GM12801 (cell line): ENCODE data around the gene S100A7A.

Experiments
- TF ChIP-seq, protein P1 (sequence below): IDR thresholded peaks from one replicate; pipeline ENCODE4 v1.5.1; 2011; ENCODE audit warnings: control low read depth; ENCODE audit not compliant: insufficient read length; ENCODE audit errors: extremely low read depth

S100A7A gene

DNA sequence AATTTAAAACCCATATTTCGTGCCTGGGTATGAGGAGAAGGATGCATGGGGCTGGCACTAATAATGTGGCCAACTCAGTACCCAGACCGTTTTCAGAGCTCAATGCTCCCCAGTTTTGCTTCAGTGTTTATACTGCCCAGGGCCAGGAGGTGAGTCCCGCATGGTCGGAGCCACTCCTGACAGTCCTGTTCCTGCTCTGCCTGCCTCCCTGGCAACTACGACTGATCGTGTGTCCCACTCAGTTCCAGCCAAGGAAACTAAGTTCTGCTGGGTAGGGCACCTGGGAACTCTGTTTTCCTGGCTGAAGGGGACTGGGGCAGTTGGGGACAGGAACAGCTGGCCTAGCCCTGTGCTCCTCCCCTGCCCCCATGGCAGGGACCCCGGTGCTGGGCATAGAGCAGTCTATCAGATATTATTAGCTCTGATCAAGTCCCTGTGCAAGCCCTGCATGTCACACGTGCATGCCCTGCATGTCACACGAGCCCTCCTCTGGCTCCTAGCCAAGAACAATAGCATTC, 25.0 kb downstream of the S100A7A start:
- TF ChIP-seq, protein P1, sequence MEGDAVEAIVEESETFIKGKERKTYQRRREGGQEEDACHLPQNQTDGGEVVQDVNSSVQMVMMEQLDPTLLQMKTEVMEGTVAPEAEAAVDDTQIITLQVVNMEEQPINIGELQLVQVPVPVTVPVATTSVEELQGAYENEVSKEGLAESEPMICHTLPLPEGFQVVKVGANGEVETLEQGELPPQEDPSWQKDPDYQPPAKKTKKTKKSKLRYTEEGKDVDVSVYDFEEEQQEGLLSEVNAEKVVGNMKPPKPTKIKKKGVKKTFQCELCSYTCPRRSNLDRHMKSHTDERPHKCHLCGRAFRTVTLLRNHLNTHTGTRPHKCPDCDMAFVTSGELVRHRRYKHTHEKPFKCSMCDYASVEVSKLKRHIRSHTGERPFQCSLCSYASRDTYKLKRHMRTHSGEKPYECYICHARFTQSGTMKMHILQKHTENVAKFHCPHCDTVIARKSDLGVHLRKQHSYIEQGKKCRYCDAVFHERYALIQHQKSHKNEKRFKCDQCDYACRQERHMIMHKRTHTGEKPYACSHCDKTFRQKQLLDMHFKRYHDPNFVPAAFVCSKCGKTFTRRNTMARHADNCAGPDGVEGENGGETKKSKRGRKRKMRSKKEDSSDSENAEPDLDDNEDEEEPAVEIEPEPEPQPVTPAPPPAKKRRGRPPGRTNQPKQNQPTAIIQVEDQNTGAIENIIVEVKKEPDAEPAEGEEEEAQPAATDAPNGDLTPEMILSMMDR = no peak

DNA sequence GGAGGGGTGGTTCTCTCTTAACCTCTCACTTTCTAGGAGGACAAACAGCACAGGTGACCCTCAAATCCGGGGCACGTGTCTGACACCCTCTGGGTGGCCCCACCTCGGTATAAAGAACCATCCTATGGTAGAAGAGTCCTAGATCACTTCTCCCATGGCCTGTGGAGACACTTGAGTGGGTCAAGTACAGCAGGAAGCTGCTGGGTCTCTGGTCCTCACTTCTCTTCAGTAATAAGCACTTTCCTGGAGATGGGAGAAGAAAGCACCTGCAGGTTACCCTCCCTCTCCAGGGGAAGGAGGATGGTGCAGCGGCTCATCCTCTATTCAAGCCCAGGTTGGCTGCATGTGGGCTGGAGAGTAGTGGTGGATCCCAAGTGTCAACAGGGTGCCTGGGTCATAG, 27.2 kb downstream of the S100A7A start:
- TF ChIP-seq, protein P1 = no peak

DNA sequence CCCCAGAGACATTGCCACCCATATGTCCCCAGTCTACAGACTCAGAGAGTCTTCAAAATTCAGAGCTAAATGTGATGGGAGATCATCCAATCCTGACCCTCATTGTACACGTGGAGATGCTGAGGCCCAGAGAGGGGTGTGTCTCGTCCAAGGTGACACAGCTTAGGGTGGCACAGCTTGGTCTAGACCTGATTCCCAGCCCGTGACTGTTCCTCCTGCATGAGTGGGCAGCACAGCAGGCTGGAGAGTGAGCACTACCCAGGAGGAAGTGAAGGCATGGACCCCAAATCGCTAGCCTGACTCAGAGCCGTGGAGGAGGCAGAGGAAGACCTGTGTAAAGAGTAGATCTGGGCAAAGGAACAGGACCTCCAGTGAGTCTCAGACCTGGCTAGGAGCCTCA, 27.8 kb downstream of the S100A7A start:
- TF ChIP-seq, protein P1 = no peak

DNA sequence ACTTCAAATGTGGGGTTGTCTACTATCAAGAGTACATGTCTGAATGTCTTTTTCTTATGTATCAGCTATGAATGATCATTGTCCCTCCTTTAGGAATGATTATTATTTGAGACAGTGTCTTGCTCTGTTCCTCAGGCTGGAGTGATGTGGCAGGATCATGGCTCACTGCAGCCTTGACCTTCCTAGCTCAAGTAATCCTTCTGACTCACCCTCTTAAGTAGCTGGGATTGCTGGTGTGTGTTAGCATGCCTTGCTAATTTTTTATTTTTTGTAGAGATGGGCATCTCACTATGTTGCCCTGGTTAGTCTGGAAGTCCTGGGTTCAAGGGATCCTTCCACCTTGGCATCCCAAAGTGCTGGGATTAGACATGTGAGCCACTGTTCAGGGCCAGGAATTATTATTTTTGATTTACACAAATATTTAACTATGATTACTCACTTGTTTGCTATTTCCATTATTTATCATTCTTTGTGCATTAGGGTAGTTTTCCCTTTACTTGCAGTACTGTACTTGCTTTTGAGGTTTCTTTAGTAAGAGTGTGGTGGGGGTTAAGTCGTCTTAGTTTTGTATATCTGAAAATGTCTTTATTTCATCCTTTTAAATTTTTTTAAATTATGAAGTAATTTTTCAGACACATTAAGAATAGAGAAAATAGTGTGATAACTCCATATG, 31.3 kb downstream of the S100A7A start:
- TF ChIP-seq, protein P1 = no peak

DNA sequence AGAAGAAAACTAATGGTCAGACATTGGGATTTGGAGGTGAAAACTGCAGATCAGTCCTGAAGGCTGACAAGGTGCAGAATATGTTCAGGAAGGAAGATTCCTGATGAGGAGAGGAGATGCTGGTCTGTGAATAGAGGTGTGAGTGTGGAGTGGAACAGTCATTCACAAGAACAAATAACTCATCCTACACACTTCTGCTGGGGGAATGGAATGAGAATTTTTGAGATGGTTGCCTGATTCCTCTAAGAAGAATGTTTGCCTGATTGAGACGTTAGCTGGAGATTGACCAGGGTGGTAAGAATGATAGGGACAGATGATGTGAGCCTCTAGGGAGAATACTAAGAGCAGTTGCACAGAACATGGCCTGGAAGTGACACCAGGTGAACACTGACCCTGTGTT, 40.1 kb downstream of the S100A7A start:
- TF ChIP-seq, protein P1 = no peak

DNA sequence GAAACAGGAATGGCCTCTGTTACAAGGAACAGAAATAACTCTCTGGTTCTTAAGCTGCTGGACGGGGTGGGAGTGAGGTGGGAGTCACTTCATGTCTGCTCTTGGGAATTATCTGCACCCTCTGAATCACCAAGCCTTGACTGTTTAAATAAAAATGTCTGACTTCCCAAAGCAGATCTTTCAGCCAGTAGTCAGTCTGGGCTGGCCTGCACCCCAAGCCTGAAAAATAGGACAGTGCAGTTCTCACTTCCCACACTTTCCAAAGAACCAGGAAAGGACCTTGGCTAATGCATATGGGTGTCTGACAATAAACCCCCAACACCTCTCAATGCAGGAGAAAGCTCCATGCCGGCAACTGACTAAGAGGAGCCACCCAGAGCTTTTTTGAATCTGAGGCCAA, 43.3 kb downstream of the S100A7A start:
- TF ChIP-seq, protein P1 = no peak

DNA sequence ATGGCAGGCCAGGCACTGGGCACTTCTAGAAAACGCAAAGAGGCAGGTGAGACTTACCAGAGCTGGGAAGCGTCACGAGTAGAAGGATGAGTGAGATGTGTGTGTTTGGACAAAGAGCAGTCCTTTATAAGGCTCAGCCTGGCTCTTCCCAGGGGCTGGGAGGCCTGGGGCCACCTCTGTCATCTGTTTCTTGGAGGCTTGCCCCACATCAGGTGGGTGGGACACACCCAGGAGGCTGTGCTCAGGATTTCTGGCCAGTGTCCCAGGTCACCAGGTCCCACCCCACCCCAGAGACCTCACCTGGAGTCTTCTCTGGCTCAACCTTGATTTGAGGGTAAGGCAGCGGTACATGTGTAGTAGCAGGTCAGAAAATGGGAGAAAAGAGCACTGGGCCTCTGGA, 44.2 kb downstream of the S100A7A start, which contains the start of gene S100A7:
S100A7 (minus strand) TSS at position 101 of the 400 bp plus-strand sequence. CDS start 1,638 bp downstream, outside the sequence.
- TF ChIP-seq, protein P1 = no peak
